Peyer's patch (tissue), 4 donors: ENCODE results near the gene ZNF155. TPM values are rescaled to one million over a fixed set of nuclear protein-coding genes. Genes with fewer than 3 reads are reported as not detected.

Experiments used
- DNase-seq, 3 donors: peaks; one replicate each; pipeline ENCODE4 v3.0.0-alpha.2; 2017 to 2019
- H3K27ac ChIP-seq, 4 donors: fragments of 200-600 bp; sonication (generic); one replicate each; pipeline ENCODE4 v1.5.1; 2016 to 2019
- H3K27me3 ChIP-seq, 2 donors: fragments of 200-600 bp; sonication (generic); one replicate each; pipeline ENCODE4 v1.5.1; 2019
- H3K36me3 ChIP-seq, 3 donors: fragments of 200-600 bp; sonication (generic); one replicate each; pipeline ENCODE4 v1.5.1; 2016 to 2019
- H3K4me1 ChIP-seq, 4 donors: fragments of 200-600 bp; sonication (generic); one replicate each; pipeline ENCODE4 v1.5.1; 2016 to 2019
- H3K4me3 ChIP-seq, 4 donors: fragments of 200-600 bp; sonication (generic); 1 replicate in 3 of 4; 2 replicates in 1 of 4; pipeline ENCODE4 v1.5.1; 2016 to 2019; ENCODE audit warnings: mild to moderate bottlenecking in 1 of 4
- H3K9me3 ChIP-seq, 4 donors: fragments of 200-600 bp; sonication (generic); one replicate each; pipeline ENCODE4 v1.5.1; 2016 to 2019; ENCODE audit warnings: mild to moderate bottlenecking in 1 of 4
- POLR2A ChIP-seq, 2 donors: fragments of 450-650 bp; IDR thresholded peaks; one replicate each; pipeline ENCODE4 v1.5.1; 2017; ENCODE audit warnings: antibody characterized with exemption in 2 of 2, mild to moderate bottlenecking in 2 of 2, moderate library complexity in 2 of 2
- total RNA-seq, 4 donors: library from RNA; depleted of rRNA; stranded (reverse); fragments of >200 nt; gene quantifications; one replicate each; pipeline ENCODE4 v1.1.0, GENCODE V29; 2016
- TF ChIP-seq, protein P1 (sequence below), 6 experiments: fragments of 450-650 bp in 4 of 6; fragments of 200-600 bp in 2 of 6; sonication (generic) in 1 of 6; IDR thresholded peaks; one replicate each; pipeline ENCODE4 v1.5.1; 2017 to 2019; ENCODE audit warnings: antibody characterized with exemption in 6 of 6, mild to moderate bottlenecking in 3 of 6, moderate library complexity in 1 of 6

Gene ZNF155
- total RNA-seq, 4 donors from 2014 or later, result 2.5 to 10.9 (median 6.2) TPM

DNA sequence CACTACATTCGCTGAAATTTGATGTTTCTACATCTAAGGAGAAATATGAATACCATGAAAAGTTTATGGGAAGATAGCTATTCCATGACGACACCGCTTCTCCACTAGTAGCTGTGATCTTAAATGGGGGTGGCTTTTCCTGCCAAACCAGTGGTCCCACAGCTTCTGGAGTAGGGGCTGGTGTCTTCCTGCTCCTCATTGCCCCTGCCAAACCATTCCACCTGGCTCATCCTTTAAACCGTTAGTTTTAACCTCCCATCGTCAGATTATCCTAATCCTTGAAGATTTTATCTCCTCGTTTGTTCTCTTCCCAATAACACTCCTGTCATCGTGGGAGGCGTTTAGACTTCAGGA is 18.2 kb downstream of the ZNF155 start:
- no peak for DNase-seq
- TF ChIP-seq POLR2A (IDR thresholded peaks at IDR 0.05), result no peak
- TF ChIP-seq, protein P1, sequence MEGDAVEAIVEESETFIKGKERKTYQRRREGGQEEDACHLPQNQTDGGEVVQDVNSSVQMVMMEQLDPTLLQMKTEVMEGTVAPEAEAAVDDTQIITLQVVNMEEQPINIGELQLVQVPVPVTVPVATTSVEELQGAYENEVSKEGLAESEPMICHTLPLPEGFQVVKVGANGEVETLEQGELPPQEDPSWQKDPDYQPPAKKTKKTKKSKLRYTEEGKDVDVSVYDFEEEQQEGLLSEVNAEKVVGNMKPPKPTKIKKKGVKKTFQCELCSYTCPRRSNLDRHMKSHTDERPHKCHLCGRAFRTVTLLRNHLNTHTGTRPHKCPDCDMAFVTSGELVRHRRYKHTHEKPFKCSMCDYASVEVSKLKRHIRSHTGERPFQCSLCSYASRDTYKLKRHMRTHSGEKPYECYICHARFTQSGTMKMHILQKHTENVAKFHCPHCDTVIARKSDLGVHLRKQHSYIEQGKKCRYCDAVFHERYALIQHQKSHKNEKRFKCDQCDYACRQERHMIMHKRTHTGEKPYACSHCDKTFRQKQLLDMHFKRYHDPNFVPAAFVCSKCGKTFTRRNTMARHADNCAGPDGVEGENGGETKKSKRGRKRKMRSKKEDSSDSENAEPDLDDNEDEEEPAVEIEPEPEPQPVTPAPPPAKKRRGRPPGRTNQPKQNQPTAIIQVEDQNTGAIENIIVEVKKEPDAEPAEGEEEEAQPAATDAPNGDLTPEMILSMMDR (IDR thresholded peaks at IDR 0.05), result no peak
- Histone ChIP-seq H3K4me1 (peaks cover 0 to 7% (median 1%) of the 10 kb centered on the region in 4 donors), H3K4me3 (peak overlapping the region; percentile 53 to 98 (median 90)), H3K9me3 (peaks cover 0 to 6% (median 1%) of the 10 kb centered on the region in 4 donors), H3K27ac (peak overlapping the region; percentile 71 to 83 (median 78)), H3K36me3 (peaks cover 0 to 12% (median 0%) of the 10 kb centered on the region in 3 donors), H3K27me3 (no peaks in the 10 kb centered on the region)

DNA sequence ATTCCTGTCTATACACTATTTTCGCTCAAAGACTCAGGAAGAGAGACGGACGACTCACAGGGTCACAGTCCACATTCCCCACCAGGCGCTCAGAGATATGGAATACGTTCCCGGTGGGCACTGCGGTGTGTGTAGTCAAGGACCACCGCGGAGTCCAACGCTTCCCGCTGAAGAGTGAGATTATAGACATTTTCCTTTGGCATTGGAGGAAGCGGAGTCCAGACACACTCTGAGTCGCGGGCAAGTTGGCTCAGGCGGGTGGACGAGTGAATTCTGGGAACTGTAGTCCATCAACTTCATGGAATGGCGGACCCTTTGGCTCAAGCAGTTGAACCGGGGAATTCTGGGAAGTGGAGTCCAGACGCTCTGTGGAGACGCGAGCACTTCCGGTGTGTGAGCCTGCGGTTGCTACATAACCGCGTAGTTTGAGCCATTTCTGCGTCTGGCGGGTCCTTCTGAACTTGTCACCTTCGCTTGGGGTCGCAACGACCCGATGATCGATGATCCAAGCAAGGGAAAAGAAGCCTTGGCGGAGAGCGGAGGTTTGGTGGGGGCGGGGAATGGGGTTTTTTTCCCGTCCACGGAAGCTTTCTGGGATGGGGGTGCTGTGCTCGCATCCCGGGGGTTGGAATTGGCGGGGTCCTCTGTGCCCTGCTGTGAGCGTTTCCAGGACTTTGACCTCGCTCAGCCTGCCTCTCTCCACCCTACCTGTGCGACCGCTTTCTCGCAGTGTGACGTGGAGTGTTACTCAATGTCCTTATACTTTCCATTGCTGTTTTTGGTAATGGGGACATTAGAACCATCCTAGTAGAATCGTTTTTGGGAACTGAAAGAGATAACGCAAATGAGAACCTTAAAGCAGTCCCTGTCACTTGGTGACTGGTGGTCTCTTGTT is 18.8 kb downstream of the ZNF155 start, which contains the start of gene ZNF230:
Gene ZNF230 (plus strand): TSS at position 392 of the 895 bp plus-strand sequence. CDS start 4,122 bp downstream, outside the sequence.
- Histone ChIP-seq H3K4me3 (peak within 1 kb of the TSS; percentile 53 to 98 (median 90)), H3K36me3 (peaks cover 0 to 12% (median 0%) of the 10 kb centered on the region in 3 donors), H3K4me1 (peaks cover 0 to 7% (median 1%) of the 10 kb centered on the region in 4 donors), H3K27ac (peak within 1 kb of the TSS; percentile 71 to 83 (median 78)), H3K9me3 (peaks cover 0 to under 1% (median 0%) of the 10 kb centered on the region in 4 donors), H3K27me3 (no peaks in the 10 kb centered on the region)
- TF ChIP-seq, protein P1 (IDR thresholded peaks at IDR 0.05), result no peak
- TF ChIP-seq POLR2A (IDR thresholded peaks at IDR 0.05), result no peak
- peak; percentile 85 to 97 (median 93) for DNase-seq

DNA sequence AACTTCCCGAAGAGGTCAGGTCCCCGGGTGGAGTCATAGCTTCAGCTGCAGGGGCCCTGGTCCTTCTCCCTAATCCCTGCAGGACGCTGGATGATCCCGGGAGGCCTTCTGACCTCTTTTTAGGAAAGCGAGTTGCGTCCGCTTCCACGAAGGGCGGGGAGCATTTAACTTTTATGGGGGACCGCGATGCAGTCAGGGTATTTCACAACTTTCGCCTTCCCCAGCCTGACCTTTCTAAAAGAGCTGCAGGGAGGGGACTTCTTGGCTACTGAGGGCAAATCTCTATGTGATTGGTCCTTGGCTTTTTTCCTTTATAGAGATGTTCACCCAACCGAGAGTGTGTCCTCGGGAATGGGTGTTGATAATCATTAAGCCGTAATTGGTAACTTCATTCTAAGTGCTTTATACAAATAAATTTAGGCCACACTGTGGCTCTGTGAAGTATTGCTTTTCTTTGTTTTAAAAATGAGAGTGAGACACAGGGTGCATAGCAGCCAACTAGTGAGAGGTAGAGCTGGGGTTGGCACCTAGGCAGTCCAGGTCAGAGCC is 19.5 kb downstream of the ZNF155 start:
- peaks cover 0 to 6% (median 2%) of the 10 kb centered on the region in 4 donors for H3K9me3 ChIP-seq
- no peaks in the 10 kb centered on the region for H3K27me3 ChIP-seq
- DNase-seq, result no peak
- H3K27ac ChIP-seq, result peak overlapping the region; percentile 71 to 83 (median 78)
- H3K4me1 ChIP-seq, result peaks cover 0 to 7% (median 1%) of the 10 kb centered on the region in 4 donors
- H3K4me3 ChIP-seq, result peak overlapping the region; percentile 53 to 98 (median 90)
- TF ChIP-seq, protein P1 (IDR thresholded peaks at IDR 0.05), result no peak
- TF ChIP-seq POLR2A (IDR thresholded peaks at IDR 0.05), result no peak
- peaks cover 0 to 19% (median 0%) of the 10 kb centered on the region in 3 donors for H3K36me3 ChIP-seq

DNA sequence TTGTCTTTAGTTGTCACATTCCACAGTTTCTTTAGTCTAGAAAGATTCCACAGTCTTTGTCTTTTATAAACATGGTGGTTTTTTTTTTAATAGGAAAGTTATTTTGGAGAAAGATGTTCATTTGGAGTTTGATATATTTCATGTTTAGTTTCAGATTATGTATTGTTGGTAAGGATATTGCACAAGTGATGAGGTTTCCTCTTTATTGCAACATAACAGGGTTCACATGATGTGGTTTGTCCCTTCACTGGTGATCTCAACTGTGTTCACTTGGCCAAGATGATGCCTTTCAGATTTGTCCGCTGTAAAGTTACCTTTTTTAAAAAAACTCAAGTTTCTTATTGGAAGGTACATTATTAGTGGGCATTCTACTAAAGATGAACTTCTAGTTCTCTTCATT is 22.0 kb downstream of the ZNF155 start:
- peaks cover 0 to 44% (median 15%) of the 10 kb centered on the region in 3 donors for H3K36me3 ChIP-seq
- no peak overlapping the region for H3K27ac ChIP-seq
- H3K27me3 ChIP-seq, result no peaks in the 10 kb centered on the region
- TF ChIP-seq, protein P1 (IDR thresholded peaks at IDR 0.05), result no peak
- no peak for TF ChIP-seq POLR2A (IDR thresholded peaks at IDR 0.05)
- no peak for DNase-seq
- H3K4me1 ChIP-seq, result peaks cover 0 to 7% (median 1%) of the 10 kb centered on the region in 4 donors
- peaks cover 0 to 30% (median 11%) of the 10 kb centered on the region in 4 donors for H3K9me3 ChIP-seq
- H3K4me3 ChIP-seq, result no peak overlapping the region

DNA sequence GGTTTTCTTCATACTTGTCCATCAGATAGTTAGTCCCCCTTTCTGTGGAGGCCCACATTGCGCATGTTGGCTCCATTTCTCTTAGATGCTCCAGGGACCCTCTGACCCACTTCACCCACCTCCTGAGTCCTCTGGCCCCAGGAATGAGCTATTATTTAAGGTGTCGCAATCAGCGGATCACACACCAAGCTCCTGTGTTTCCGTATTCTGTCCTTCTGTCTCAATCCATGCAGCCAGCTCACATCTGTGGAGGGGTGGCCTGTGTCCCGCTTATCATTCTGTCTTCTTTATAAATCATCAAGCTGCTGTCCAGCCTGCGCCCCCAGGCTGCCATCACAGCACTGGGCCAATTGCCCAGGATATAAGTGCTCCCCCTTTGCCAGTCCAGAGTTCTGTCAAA is 23.5 kb downstream of the ZNF155 start:
- peaks cover 0 to 7% (median 1%) of the 10 kb centered on the region in 4 donors for H3K4me1 ChIP-seq
- H3K9me3 ChIP-seq, result peaks cover 0 to 42% (median 12%) of the 10 kb centered on the region in 4 donors
- H3K4me3 ChIP-seq, result no peak overlapping the region
- H3K36me3 ChIP-seq, result peaks cover 0 to 59% (median 15%) of the 10 kb centered on the region in 3 donors
- no peak overlapping the region for H3K27ac ChIP-seq
- no peak for TF ChIP-seq POLR2A (IDR thresholded peaks at IDR 0.05)
- TF ChIP-seq, protein P1 (IDR thresholded peaks at IDR 0.05), result no peak
- no peaks in the 10 kb centered on the region for H3K27me3 ChIP-seq
- DNase-seq, result no peak
